Smooth muscle cell of bladder (primary cell): Measurements from ENCODE around the gene SGK1. TPM values are rescaled to one million over a fixed set of nuclear protein-coding genes. Genes with fewer than 3 reads are reported as not detected.

ENCODE experiments used
- total RNA-seq: library from RNA; depleted of rRNA; stranded (reverse); fragments of >200 nt; gene quantifications from 2 replicates; pipeline ENCODE4 v1.2.3, GENCODE V29; 2014

Gene SGK1
- 177 and 278 TPM in 2 replicates for total RNA-seq

GRCh38 chr6:134317471-134318131 lies at the start of gene SGK1:
Gene SGK1 (minus strand): TSS chr6:134318112. CDS start chr6:134317460, 652 bp downstream.

